ENCODE results near the gene CAMK1G.

The CAMK1G gene

DNA sequence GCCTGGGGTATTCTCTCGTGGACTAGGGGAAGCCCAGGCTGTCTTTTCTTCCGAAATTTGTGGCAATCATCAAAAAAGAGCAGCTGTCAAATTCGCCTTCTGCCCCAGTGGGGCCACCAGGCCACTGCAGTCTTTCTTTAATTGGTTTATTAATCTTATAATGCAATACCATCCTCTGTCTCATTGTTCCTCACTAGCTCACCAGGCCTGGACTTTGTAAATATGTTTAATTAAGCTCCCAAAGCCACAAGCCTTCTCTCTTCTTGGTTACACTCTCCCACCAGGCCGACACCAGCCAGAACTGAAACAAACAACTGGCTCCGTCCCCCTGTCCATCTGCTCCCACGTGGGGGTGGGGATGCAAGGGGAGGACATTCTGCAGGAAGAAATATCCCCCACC lies 22.0 kb upstream of the CAMK1G start:
- Histone ChIP-seq H3K4me3 (ENCODE audit: low read depth in 1 of 5, low read length in 5 of 5) (no peak overlapping the region), H3K36me3 (ENCODE audit: control insufficient read depth in 5 of 5, insufficient read depth in 5 of 5, low read length in 5 of 5) (no peaks in the 10 kb centered on the region)

GRCh38 chr1:209564849-209565248 lies 18.7 kb upstream of the CAMK1G start:
- Histone ChIP-seq H3K9ac (ENCODE audit: low read length in 5 of 5) (no peak overlapping the region), H3K9me3 (ENCODE audit: control insufficient read depth in 5 of 5, low read length in 5 of 5) (no peaks in the 10 kb centered on the region), H3K36me3 (ENCODE audit: control insufficient read depth in 5 of 5, insufficient read depth in 5 of 5, low read length in 5 of 5) (no peaks in the 10 kb centered on the region), H3K4me3 (ENCODE audit: low read depth in 1 of 5, low read length in 5 of 5) (no peak overlapping the region), H3K27ac (ENCODE audit: low read depth, low read length) (no peak overlapping the region), H3K27me3 (ENCODE audit: control insufficient read depth in 5 of 5, insufficient read depth in 4 of 5, low read length in 5 of 5) (peaks cover 0 to 15% (median 5%) of the 10 kb centered on the region in 5 donors), H3K4me1 (ENCODE audit: control insufficient read depth in 5 of 5, insufficient read depth in 5 of 5, low read length in 5 of 5) (peaks cover 0 to 10% (median 3%) of the 10 kb centered on the region in 5 donors)

More for the DNA sequence above, 22.0 kb upstream of the CAMK1G start:
- H3K27me3 ChIP-seq (ENCODE audit: control insufficient read depth in 5 of 5, insufficient read depth in 4 of 5, low read length in 5 of 5), result peaks cover 0 to 14% (median 5%) of the 10 kb centered on the region in 5 donors
- H3K9me3 ChIP-seq (ENCODE audit: control insufficient read depth in 5 of 5, low read length in 5 of 5), result no peaks in the 10 kb centered on the region
- H3K4me1 ChIP-seq (ENCODE audit: control insufficient read depth in 5 of 5, insufficient read depth in 5 of 5, low read length in 5 of 5), result peaks cover 0 to 6% (median 0%) of the 10 kb centered on the region in 5 donors
- no peak overlapping the region for H3K27ac ChIP-seq (ENCODE audit: low read depth, low read length)
- no peak overlapping the region for H3K9ac ChIP-seq (ENCODE audit: low read length in 5 of 5)

- Histone ChIP-seq H3K27me3 (ENCODE audit: control insufficient read depth in 5 of 5, insufficient read depth in 4 of 5, low read length in 5 of 5) (peaks cover 3 to 15% (median 11%) of the 10 kb centered on the region in 5 donors), H3K9me3 (ENCODE audit: control insufficient read depth in 5 of 5, low read length in 5 of 5) (no peaks in the 10 kb centered on the region), H3K4me1 (ENCODE audit: control insufficient read depth in 5 of 5, insufficient read depth in 5 of 5, low read length in 5 of 5) (peaks cover 0 to 13% (median 3%) of the 10 kb centered on the region in 5 donors), H3K9ac (ENCODE audit: low read length in 5 of 5) (no peak overlapping the region), H3K4me3 (ENCODE audit: low read depth in 1 of 5, low read length in 5 of 5) (no peak overlapping the region), H3K27ac (ENCODE audit: low read depth, low read length) (no peak overlapping the region), H3K36me3 (ENCODE audit: control insufficient read depth in 5 of 5, insufficient read depth in 5 of 5, low read length in 5 of 5) (no peaks in the 10 kb centered on the region)
Measured at GRCh38 chr1:209565759-209566678, 17.5 kb upstream of the CAMK1G start.

- Histone ChIP-seq H3K9me3 (ENCODE audit: control insufficient read depth in 5 of 5, low read length in 5 of 5) (no peaks in the 10 kb centered on the region), H3K27ac (ENCODE audit: low read depth, low read length) (no peak overlapping the region), H3K36me3 (ENCODE audit: control insufficient read depth in 5 of 5, insufficient read depth in 5 of 5, low read length in 5 of 5) (no peaks in the 10 kb centered on the region), H3K9ac (ENCODE audit: low read length in 5 of 5) (no peak overlapping the region), H3K4me3 (ENCODE audit: low read depth in 1 of 5, low read length in 5 of 5) (no peak overlapping the region), H3K27me3 (ENCODE audit: control insufficient read depth in 5 of 5, insufficient read depth in 4 of 5, low read length in 5 of 5) (peaks cover 7 to 14% (median 11%) of the 10 kb centered on the region in 5 donors), H3K4me1 (ENCODE audit: control insufficient read depth in 5 of 5, insufficient read depth in 5 of 5, low read length in 5 of 5) (peaks cover 0 to 13% (median 3%) of the 10 kb centered on the region in 5 donors)
Measured at GRCh38 chr1:209567698-209568175, 15.8 kb upstream of the CAMK1G start.

DNA sequence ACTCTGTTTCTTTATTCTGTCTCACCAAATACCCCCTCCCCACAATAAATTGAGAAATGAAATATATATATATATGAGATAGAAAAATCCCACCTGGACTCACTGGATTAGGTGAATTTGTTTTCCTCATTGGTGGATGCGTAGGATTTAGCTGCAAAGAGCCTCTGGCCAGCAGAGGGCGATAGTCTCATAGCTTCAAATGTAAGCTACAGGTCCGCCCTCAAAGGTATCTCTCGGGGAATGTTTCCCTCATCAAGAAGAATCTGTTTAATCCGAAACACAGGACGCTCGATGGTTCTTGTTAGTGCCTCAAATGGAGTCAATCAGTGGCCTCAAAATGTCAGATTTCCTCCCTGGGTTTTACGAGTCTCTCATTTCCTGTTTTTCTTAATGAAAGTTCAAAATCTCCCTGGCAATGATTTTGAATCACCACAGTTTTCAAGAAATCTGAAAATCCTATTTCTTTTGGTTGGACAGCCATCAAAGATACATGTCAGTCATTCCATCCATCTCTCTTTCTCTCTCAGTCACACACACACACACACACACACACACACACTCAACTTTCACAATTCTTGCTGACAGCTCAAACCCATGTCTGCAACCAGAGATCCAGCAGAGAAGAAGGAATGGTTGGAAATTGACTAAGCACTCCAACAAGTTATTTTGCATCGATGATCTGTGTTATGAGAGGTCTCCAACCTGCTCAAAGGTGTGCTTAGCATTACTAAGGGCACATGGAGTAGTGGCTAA lies 13.9 kb upstream of the CAMK1G start:
- H3K4me3 ChIP-seq (ENCODE audit: low read depth in 1 of 5, low read length in 5 of 5), result peak overlapping the region in 1 of 5 donors; percentile 37
- H3K27me3 ChIP-seq (ENCODE audit: control insufficient read depth in 5 of 5, insufficient read depth in 4 of 5, low read length in 5 of 5), result peaks cover 6 to 11% (median 8%) of the 10 kb centered on the region in 5 donors
- peak overlapping the region in 1 of 5 donors; percentile 33 for H3K9ac ChIP-seq (ENCODE audit: low read length in 5 of 5)
- no peaks in the 10 kb centered on the region for H3K36me3 ChIP-seq (ENCODE audit: control insufficient read depth in 5 of 5, insufficient read depth in 5 of 5, low read length in 5 of 5)
- peaks cover 0 to 12% (median 3%) of the 10 kb centered on the region in 5 donors for H3K4me1 ChIP-seq (ENCODE audit: control insufficient read depth in 5 of 5, insufficient read depth in 5 of 5, low read length in 5 of 5)
- no peaks in the 10 kb centered on the region for H3K9me3 ChIP-seq (ENCODE audit: control insufficient read depth in 5 of 5, low read length in 5 of 5)
- H3K27ac ChIP-seq (ENCODE audit: low read depth, low read length), result no peak overlapping the region

DNA sequence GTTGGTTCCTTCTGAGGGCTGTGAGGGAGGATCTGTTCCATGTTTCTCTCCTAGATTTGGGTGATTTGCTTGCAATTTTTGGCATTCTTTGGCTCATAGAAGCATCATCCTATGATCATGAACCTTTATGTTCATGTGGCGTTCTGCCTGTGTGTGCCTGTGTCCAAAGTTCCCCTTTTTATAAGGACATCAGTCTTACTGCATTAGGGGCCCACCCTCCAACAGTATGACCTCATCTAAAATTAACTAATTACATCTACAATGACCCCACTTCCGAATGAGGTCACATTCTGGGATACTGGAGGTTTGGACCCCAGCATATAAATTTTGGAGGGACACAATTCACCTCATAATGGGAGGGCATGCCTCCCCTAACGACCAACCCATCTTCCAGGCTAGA lies 12.8 kb upstream of the CAMK1G start:
- Histone ChIP-seq H3K4me3 (ENCODE audit: low read depth in 1 of 5, low read length in 5 of 5) (no peak overlapping the region), H3K27me3 (ENCODE audit: control insufficient read depth in 5 of 5, insufficient read depth in 4 of 5, low read length in 5 of 5) (peaks cover 2 to 8% (median 6%) of the 10 kb centered on the region in 5 donors), H3K36me3 (ENCODE audit: control insufficient read depth in 5 of 5, insufficient read depth in 5 of 5, low read length in 5 of 5) (no peaks in the 10 kb centered on the region), H3K4me1 (ENCODE audit: control insufficient read depth in 5 of 5, insufficient read depth in 5 of 5, low read length in 5 of 5) (peaks cover 0 to 7% (median 3%) of the 10 kb centered on the region in 5 donors), H3K27ac (ENCODE audit: low read depth, low read length) (no peak overlapping the region), H3K9ac (ENCODE audit: low read length in 5 of 5) (no peak overlapping the region), H3K9me3 (ENCODE audit: control insufficient read depth in 5 of 5, low read length in 5 of 5) (no peaks in the 10 kb centered on the region)

DNA sequence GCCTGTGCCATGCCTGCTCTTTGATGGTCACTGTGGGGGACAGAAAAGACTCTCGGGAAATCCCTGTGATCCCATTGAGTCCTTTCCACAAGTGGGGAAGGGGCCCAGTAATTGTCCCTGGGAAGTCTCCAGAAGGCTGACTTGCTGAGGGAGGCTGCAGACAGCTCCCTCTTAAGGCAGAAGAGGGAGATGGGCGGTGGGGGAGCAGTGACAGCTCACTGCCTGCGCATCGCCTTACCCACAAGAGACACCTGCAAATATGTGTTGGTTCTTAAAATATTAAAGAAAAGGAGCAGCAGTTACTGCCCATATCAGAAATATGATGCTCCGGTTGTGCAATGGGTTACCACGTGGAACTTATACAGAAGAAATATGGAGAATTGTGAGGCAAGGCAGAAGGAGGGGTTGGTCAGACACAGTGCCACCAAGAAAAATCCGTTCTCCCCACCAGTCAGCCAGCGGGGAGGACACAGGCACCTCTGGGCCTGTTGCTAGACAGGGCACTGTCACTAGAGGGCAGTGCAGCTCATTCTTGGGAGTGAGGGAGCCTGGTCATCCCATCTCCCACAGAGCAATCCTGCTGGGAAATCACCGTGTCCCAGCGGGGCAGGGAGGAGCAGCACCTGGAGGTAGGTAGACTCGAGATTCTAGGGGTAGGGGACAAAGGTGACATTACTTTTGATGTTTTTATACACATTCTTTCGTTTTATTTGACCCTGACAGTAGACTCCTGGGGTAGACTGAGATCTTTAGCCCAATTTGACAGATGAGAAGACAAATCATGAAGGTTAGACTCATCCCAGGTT lies 6.9 kb upstream of the CAMK1G start:
- no peaks in the 10 kb centered on the region for H3K36me3 ChIP-seq (ENCODE audit: control insufficient read depth in 5 of 5, insufficient read depth in 5 of 5, low read length in 5 of 5)
- no peak overlapping the region for H3K27ac ChIP-seq (ENCODE audit: low read depth, low read length)
- no peak overlapping the region for H3K9ac ChIP-seq (ENCODE audit: low read length in 5 of 5)
- H3K4me1 ChIP-seq (ENCODE audit: control insufficient read depth in 5 of 5, insufficient read depth in 5 of 5, low read length in 5 of 5), result no peaks in the 10 kb centered on the region
- no peak overlapping the region for H3K4me3 ChIP-seq (ENCODE audit: low read depth in 1 of 5, low read length in 5 of 5)
- H3K9me3 ChIP-seq (ENCODE audit: control insufficient read depth in 5 of 5, low read length in 5 of 5), result no peaks in the 10 kb centered on the region
- H3K27me3 ChIP-seq (ENCODE audit: control insufficient read depth in 5 of 5, insufficient read depth in 4 of 5, low read length in 5 of 5), result peaks cover under 1 to 9% (median 4%) of the 10 kb centered on the region in 5 donors

DNA sequence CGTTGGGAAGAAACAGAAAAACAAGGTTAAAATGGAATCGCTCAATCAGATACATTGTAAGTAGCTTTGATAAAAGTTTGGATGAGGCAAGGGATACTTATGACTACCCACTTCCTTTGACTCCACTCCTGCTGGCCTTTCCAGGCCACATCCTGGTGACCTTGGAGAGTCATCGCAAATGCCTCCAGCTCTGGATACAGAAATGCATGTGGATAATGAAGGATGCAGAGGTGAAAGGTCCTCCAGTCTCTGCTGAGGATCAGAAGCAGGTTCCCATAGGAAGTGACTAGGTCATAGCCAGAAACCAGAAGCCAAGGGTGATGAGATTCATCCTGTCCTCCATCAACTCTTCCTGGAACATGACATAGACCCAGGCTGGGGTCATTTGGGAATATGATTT lies 6.2 kb upstream of the CAMK1G start:
- H3K36me3 ChIP-seq (ENCODE audit: control insufficient read depth in 5 of 5, insufficient read depth in 5 of 5, low read length in 5 of 5), result no peaks in the 10 kb centered on the region
- no peak overlapping the region for H3K27ac ChIP-seq (ENCODE audit: low read depth, low read length)

DNA sequence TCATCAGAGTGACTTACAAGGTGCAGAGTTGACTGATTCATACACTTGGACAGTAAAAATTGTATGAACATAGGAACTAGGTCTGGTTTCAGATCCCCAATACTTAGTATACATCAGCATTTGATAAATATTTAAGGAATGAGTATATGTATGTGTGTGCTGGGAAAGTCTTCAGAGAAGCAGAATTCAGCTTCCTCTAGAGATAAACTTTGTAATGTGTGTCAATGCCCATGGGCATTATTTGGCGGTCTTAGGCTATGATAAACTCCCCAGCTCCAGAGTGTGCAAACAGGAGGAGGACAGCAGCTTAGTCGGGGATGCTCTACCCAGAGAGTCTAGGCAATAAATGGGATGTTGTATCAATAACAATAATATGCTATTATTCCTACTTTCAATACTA lies 2.9 kb upstream of the CAMK1G start:
- Histone ChIP-seq H3K27me3 (ENCODE audit: control insufficient read depth in 5 of 5, insufficient read depth in 4 of 5, low read length in 5 of 5) (peaks cover 8 to 42% (median 32%) of the 10 kb centered on the region in 5 donors), H3K36me3 (ENCODE audit: control insufficient read depth in 5 of 5, insufficient read depth in 5 of 5, low read length in 5 of 5) (no peaks in the 10 kb centered on the region), H3K4me1 (ENCODE audit: control insufficient read depth in 5 of 5, insufficient read depth in 5 of 5, low read length in 5 of 5) (peaks cover 0 to 4% (median 3%) of the 10 kb centered on the region in 5 donors), H3K9me3 (ENCODE audit: control insufficient read depth in 5 of 5, low read length in 5 of 5) (no peaks in the 10 kb centered on the region), H3K27ac (ENCODE audit: low read depth, low read length) (no peak overlapping the region), H3K4me3 (ENCODE audit: low read depth in 1 of 5, low read length in 5 of 5) (no peak overlapping the region), H3K9ac (ENCODE audit: low read length in 5 of 5) (no peak overlapping the region)

More for the DNA sequence above, 6.2 kb upstream of the CAMK1G start:
- H3K4me1 ChIP-seq (ENCODE audit: control insufficient read depth in 5 of 5, insufficient read depth in 5 of 5, low read length in 5 of 5), result no peaks in the 10 kb centered on the region
- peaks cover 0 to 14% (median 8%) of the 10 kb centered on the region in 5 donors for H3K27me3 ChIP-seq (ENCODE audit: control insufficient read depth in 5 of 5, insufficient read depth in 4 of 5, low read length in 5 of 5)
- H3K4me3 ChIP-seq (ENCODE audit: low read depth in 1 of 5, low read length in 5 of 5), result no peak overlapping the region
- no peak overlapping the region for H3K9ac ChIP-seq (ENCODE audit: low read length in 5 of 5)
- H3K9me3 ChIP-seq (ENCODE audit: control insufficient read depth in 5 of 5, low read length in 5 of 5), result no peaks in the 10 kb centered on the region

Measured in subcutaneous abdominal adipose tissue (tissue), 5 donors.